Measurements from ENCODE around the gene CENPM.

The CENPM gene, protein sequence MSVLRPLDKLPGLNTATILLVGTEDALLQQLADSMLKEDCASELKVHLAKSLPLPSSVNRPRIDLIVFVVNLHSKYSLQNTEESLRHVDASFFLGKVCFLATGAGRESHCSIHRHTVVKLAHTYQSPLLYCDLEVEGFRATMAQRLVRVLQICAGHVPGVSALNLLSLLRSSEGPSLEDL

DNA sequence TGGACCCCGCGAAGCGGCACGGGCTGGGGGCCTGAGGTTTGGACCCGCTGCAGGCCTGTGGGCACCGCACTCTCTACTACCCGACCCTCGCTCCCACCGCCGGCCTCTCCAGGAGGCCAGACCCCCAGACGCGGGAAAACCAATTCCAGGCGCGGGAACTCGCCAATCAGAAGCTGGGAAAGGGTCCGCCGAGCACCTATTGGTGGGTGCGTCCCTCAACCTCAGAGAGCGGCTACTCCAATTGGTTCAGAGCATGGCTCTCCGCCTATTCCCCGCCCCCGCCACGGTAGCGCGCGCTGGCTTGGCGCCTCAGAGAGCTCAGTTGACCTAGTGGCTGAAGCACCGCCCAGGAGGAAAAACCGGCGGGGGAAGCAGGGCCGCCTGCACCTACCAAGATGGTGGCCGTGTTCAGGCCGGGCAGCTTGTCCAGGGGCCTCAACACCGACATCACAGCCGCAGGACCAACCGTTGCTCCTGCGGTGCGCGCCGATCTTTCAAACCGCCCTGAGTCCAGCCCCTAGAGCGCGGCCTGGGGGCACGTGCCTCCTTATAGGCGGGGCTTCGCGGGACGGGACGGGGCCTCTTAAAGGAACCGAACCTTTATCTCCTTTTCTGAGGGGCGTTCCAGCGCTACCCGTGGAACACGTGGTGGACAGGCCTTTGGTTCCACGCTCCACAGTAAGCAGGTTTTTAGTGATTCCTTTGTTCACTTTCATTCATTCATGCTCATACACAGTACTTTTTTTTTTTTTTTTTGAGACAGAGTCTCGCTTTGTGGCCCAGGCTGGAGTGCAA, at the start of gene CENPM:
Gene CENPM, minus strand, starts transcription at position 524 of the 795 bp plus-strand sequence. Its CDS starts 76 bp downstream, at position 448.
- DNase-seq = peak; percentile 92

DNA sequence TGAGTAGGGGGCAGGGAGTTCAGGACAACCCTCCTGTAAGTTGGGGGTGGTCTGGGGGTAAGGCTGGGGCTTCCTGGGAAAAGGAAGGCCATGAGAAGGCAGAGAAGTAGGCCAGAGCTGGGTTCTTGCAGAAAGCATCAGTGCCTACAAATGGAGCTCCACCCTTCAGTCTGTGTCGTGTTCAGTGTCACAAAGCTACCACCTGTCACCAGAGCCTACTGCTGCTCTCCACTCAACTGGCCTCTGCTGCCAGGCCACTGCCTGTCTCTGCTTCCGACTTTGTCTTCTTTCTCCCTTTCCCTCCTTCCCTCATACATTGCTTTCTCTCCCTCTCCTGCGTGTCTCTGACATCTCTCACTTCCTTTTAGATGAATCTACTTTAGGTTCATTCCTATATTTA, 48.3 kb upstream of the CENPM start:
- DNase-seq = no peak

DNA sequence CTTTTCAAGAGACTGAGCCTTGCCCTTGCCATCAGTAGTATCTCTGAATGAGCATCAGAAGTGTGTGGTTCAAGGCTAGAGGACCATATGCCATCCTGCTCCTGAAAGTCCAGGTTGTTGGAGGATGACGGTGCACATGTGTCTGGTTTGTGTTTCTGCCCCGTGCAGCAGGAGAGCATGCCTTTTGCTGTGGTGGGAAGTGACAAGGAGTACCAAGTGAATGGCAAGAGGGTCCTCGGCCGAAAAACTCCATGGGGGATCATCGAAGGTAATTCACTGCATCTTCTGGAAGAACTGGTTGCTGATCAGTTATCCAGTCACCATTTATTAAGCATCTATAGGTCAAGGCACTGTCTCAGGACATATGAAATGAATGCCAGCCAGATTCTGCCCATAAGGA, 45.5 kb upstream of the CENPM start:
- DNase-seq = no peak

DNA sequence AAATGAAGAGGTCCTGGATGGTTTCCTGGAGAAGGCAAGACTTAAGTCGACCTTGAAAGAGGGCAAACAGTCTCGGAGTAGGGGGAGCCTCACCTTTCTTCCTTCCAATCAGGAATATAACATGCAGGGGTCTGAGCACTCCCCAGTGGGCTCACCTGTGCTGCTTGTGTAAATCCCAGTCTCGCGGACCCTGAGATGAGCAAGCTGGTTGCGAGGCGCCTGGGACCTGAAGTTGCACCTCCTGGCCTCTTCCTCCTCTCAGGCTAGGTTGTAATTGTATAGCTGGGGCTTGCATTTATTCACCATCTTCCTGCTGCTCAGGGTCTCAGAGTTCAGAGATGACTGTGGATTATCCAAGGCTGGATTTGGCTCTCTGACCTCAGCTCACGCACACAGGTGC, 44.2 kb upstream of the CENPM start:
- no peak for DNase-seq

DNA sequence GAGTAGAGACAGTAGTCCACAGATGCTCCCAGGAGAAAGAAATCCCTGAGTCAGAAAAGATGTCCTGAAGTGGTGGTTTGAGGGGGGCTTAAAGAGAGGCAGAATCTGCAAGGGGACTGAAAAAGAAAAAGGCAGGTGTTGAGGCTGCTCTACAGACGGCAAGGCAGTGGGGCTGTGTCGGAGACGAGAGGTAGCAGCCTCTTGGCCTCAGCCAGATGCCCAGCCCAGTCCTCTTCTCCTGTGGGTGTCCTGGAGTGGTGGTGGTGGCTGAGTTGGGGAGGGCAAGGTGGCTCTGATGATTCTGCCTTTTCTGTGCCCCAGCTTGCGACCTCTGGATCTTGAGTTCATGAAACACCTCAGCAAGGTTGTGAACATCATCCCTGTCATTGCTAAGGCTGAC, 42.3 kb upstream of the CENPM start:
- no peak for DNase-seq

DNA sequence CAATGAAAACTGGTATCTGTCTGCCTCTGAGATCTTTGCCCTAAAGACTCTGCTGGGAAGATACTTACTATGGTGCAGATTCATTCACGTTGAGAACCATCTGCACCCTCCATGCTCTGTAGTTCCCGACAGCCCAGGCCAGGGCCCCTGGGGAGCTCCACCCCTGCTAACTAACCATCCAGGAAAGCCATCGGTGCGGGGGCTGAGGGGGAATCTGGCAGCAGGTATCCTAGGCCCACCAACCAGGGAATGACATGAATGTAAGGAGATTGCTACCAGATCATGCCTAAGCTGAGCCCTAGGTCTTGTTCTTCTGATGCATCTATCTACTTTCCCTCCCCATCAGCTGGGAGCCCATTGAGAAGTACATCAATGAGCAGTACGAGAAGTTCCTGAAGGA, 40.3 kb upstream of the CENPM start:
- no peak for DNase-seq

DNA sequence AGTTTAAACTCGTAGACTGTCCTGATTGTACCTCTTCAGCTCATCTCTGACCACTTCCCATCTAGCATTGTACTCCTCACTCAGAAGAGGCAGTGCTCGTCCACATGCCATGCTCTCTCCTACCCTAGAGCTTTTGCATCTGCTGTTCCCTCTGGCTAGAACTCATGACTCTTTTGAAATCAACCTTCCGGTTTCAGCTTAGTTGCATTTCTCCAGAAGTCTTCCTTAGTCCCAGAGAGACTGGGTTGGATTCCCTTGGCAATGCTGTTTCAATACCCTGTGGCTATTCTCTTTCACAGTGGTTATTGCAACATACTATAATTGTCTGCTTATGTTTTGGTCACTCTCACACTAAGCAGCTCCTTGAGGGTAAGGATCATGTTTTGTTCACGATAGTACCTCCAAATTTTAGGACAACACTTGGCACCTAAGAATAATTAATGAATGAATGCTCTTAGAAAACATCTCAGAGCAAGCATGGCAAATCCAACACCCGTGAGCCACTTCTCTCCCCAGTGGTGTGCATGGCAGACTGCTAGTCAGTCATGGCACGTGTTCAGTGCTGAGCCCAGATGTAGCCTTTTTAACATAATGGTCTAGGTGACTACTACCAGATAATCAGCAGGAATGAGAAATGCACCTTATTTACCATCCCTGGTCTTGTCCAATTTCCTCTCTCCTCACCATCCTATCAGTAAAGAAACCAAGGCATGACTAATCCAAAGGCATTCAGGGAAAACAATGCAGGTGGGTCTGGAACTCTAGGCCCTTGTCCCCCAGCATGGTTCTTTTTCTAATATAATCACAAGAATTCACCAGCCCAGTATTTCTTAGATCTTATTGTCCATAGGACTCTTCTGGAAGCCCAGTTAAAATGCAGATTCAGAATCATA, 36.8 kb upstream of the CENPM start:
- DNase-seq = no peak

DNA sequence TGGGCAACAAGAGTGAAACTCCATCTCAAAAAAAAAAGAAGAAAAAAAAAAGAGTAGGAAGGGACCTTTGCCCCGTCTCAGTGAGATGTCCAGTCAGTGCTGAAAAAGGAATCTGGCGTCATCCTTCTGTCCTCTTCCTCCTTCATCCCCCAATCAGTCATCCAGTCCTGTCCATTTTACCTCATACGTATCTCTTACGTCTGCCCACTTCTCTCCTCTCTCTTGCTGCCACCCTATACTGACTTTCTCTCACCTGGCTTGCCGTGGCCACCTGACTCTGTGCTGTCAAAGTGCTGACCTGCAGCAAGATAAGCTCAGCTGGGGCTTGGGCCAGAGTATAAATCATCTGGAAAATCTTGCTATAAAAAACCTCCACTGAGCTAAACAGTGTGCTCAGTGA, 35.9 kb upstream of the CENPM start:
- DNase-seq = no peak

DNA sequence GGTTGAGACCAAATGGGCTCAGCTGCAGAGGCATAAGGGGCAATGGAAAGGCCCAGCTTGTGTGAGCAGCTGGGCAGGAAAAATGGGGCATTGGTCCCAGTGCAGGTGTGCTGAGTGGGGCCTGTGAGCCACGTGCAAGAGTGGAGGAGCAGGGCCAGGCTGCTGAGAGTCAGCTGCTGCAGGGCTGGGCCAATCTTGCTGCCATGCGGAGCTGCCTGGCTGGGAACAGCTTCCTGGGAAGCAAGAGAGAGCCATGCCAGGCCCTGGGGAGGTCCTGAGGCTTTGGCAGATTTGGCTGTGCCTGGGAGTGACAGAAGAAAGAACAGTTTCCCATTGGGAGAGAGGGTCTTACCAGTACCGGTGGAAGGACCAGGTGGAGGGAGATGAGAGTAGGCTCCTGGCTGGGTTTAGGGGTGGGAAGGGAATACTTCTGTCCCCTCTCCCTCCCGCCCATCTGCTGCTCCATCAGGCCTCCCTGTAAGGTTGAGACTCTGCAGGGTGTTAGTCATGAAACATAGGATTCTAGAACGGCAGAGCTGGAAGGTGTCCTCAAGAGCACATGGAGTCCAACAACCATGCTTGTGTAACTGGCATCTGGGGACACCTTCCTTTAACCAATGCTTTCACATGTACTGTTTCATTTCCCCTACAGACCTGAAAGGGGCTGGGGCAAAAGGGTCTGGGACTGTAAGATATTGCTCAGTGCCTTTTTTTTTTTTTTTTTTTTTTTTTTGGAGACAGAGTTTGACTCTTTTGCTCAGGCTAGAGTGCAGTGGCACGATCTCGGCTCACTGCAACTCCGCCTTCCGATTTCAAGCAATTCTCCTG, 32.7 kb upstream of the CENPM start:
- no peak for DNase-seq

DNA sequence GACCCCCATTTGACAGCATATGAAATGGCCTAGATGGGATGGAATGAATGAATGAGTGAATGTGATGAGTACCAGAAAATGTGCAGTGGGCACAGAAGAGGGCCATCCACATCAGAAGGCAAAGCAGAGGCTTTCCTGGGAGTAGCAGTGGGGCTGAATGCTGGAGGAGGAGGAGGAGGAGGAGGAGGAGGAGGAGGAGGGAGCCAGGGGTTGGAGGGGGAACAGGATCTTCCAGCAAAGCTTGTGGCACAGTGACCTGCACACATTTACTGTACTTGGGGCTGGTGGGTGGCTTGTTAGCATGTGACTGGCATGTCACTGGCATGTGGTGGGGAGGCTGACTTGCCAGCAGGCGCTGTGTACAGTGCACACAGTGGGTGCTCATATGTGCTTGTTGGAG, 31.8 kb upstream of the CENPM start:
- DNase-seq = no peak

DNA sequence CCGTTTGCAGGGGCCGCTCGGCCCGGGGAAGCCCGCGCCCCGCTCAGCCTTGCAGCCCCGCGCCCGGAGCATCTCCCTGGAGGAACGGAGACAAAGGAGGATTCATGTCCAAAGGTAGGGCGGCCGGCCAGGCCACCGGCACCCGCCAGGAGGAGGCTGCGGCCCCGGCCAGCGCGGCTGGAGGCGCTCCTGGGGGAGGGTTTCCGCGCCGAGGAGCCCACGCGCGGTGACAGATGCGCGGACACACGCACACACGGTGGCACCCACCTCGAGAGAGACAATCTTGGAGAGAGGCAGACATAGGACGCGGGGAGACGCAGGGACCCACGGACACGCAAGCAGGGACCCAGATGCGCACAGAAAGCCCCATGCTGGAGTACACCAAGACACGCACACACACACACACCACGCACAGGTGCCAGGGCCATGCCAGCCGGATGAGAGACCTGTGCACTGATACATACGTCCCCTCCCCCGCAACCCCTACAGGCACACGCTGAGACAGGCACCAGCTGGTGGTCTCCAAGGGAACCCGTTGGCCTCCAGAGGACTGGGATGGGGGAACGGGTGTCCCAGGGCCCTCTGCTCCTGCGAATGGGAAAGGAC, 30.1 kb upstream of the CENPM start:
- no peak for DNase-seq

DNA sequence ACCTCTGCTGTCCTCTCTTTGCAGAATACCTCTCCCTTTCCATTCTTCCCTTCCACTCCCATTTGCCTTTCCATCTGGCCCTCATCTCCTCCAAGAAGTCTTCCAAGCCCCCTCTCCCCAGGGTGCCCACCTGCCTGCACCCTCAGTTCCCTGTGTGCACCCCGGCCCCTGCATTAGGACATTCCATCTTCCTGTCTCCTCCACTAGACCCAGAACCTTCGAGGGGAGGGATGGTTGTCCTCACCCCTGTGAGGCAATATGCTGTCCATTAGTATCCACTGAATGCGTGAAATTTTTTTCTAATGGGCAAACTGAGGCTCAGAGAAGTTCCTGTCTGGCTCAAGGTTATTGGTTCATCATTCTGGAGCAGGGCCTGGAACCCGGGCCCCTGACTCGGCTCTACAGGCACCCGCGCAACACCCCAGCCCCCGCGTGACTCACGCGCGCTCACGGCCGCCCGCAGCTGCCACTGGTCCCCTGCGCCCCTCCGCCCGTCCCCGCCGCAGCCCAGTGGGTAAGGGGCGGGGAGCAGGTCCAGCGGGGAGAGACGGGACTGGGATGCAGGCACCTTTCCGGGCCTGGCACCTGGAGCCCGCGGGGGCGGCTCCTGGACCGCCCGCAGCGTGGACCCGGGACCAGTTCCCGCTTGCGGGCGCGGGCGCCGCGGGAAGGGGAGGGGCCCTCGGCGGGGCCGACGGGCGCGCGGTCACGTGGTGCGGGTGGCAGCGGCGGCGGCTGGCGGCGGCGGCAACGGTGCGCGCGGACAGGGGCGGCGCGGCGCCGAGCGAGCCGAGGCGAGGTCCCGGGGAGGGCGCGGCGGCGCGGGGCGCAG, 29.3 kb upstream of the CENPM start:
- DNase-seq = no peak

DNA sequence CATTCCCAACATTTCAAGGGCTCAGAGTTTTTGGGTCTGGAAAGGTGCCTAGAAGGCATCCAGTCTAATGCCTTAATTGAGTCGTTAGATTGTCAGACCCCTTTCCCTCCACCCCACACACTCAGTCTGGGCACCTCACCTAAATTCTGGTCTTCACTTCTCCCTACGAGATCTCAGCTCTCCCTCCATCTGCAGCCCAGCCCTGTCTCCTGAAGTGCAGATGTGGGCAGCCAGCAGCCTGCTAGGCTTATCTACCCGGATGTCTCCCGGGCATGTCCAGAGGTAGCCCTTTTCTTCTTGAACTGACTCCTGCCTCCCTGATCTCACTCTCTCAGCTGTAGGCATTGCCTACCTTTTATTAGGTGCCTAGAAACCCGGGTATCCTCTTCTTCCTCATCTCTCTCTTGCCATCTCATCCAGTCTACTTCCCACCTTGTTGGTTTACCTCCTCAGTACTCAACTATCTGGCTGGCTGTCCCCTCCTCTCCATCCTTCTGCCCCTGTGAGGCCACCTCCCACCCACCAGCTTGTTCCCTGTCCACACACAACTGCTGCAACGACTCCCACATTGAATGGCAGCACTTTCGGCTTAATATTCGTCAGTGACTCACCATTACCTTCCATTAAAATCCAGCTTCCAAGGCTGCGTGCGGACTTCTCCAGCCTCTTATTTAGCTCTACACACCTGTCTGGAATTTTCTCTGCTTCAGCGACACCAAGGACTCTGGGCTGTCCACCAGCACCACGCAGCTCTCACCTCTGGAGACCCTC, 28.5 kb upstream of the CENPM start:
- no peak for DNase-seq

DNA sequence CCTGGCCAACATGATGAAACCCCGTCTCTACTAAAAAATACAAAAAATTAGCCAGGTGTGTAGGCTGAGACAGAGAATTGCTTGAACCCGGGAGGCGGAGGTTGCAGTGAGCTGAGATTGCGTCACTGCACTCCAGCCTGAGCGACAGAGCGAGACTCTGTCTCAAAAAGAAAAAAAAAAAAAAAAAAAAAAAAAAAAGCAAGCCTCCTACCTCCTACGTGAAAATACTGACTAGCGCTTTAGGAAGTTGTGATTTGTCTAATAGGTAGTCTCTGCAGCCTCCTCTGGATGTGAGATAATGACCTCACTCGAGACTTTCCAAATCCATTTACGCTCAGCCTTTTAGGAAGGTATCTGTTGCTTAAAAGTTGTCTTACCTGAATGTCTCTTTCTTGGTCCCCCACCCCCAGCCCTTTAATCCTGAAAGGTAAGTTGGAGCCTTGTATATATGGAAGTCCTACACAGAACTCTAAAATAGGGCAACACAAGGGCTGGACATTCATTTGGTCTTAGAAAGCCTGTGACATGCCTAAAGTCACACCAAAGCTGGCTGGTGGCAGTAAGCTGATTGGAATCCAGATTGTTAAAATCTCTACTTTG, 27.8 kb upstream of the CENPM start:
- DNase-seq = no peak

DNA sequence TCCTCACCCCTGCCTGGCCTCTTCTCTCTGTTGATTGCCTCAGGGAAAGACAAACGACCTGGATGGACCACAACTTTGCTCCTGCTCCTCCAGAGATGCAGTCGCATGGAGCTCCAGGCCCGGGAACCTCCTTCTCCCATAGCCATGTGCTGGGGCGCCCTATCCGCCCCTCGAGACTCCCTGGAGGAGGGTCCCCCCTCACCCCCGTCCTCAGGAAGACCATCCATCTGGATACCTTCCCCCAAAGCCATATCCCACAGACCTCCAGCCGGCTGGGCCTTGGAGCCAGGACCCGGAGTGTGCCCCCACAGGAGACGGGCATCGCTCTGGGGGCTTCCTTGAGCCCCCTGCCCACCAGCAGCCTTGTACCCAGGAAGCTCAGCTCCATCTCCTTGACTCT, 24.5 kb upstream of the CENPM start:
- no peak for DNase-seq

DNA sequence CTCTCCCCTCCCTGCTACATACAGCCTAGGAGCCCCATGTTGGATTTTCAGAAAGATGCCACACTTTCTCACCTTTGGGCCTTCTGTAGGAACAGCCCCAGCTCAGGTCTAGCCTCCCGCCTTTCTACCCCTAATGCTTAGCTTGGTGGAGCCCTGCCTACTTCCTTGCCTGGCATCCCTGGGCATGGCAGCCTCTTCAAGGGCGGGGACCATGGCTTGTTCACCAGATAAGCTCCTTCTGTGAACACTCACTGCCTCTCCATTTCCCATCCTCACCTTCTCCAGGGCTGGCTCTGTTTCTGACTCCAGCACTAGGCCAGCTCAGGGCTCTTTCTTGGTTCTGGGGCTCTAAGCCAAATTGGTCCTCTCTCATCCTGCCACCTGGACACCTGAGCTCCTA, 23.6 kb upstream of the CENPM start:
- DNase-seq = no peak

DNA sequence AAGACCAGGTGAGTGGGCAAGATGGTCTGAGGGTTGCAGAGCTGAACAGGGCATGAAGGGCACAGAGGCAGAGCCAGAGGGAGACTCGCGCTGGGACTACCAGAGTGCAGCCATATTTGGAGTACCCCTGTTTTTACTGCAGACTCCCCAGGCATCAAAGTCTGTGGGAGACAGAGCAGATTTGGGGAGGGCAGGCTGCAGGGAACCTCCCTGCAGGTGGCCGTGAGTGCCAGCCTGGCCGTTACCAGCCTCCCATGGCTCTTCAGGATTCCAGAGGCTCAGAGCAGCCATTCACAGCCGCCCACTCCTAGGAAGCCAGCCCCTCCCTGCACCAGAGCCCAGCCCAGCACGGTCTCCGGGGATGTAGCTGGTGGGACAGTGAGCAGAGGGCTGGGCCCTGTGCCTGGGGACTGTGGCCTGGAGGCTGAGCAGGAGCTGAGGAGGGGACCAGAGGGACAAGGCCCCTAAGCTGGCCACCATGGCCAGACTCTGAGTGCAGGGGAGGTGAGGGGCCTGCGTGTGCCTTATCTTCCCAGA, 22.2 kb upstream of the CENPM start, which contains the start of gene SEPTIN3:
Gene SEPTIN3, plus strand, starts transcription at position 334 of the 537 bp plus-strand sequence. CDS start 2,050 bp downstream, outside the sequence.
- DNase-seq = no peak

DNA sequence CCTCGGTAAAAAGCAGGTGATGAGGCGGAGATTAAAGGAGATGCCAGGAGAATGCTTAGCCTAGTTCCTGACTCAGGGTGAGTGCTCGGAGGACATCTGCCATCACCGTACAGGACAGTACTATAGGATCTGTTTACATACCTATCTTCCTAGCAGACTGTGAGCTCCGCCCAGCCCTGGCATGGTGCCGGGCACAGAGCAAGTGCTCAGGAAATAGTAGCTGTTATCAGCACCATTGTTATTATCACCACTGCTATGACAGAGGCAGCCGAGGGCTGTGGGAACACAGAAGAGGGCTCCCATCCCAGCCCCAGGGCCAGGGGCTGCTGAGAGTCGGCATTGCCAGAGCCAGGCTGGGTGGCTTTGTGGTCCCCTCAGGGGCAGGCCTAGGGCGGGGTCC, 21.6 kb upstream of the CENPM start:
- no peak for DNase-seq

DNA sequence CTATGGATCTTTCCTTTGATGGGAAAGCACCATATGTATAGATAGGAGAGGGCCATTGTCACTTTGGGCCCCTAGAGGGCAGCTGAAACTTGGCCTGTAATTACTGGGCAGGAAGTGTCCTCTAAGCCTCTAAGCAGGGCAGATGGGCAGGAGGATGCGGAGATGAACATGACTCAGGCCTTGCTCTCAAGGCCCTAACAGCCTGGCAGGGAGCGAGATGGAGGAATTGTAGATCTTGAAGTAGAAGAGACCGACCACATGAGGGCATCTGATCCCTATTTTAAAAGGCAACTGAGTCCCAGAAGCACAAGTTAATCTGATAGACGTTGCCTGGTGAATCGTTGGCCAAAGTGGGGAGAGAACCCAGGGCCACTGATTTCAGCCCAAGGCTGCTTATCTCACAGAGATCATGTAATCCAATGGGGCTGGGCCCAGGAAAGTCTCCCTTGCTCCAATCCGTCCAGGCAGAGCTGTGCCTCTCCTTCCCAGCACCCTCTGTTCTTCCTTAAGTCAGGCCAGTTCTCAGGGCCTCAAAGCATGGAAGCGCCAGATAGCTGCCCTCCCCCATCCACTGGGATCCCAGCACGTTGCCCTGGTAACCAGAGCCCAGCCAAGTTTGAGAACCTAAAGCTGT, 19.8 kb upstream of the CENPM start:
- peak; percentile 60 for DNase-seq
